HCT116 (cell line): ENCODE results near the gene RRAGD. TPM values are rescaled to one million over a fixed set of nuclear protein-coding genes. Genes with fewer than 3 reads are reported as not detected.
A peak's percentile ranks its signal among the peaks of the same experiment; 100 is the strongest.

ENCODE experiments used
- ATAC-seq: fragments of 200-7000 bp; cut with Tn5 transposase; 2 replicates; pipeline ENCODE4 v1.9.1; 2020; ENCODE audit warnings: mild to moderate bottlenecking, moderate library complexity
- BruUV-seq: library from RNA; stranded (reverse); fragments of 400-500 nt; replicated peaks from 2 replicates; lab custom pipeline; 2021; lab: Mats Ljungman, UMichigan
- CTCF ChIA-PET: fragments of 300-600 bp; sonication (Branson Sonifier 250); formaldehyde crosslinking; loops from one replicate; lab custom pipeline; 2021; ENCODE audit warnings: antibody characterized with exemption; lab: Charles Lee
- POLR2A ChIA-PET: fragments of 300-600, 350-600 bp; sonication (Branson Sonifier 250); formaldehyde crosslinking; loops from one replicate; lab custom pipeline; 2021; ENCODE audit warnings: antibody characterized with exemption; lab: Charles Lee
- RAD21 ChIA-PET, 2 experiments: fragments of 300-600 bp; sonication (Branson Sonifier 250); formaldehyde crosslinking; loops; one replicate each; lab custom pipeline; 2023; ENCODE audit warnings: low total read pairs in 2 of 2; ENCODE audit not compliant: uncharacterized antibody in 2 of 2, unreplicated experiment in 2 of 2, low non-redundant PET in 1 of 2; lab: Charles Lee
- DNase-seq: peaks from one replicate; pipeline ENCODE4 v3.0.0-alpha.2; 2010; ENCODE audit warnings: low read depth, low spot score
- H2AFZ ChIP-seq: fragments of 200-600 bp; shearing (Covaris generic), sonication (generic); 2 replicates; pipeline ENCODE4 v1.6.1; 2017; ENCODE audit warnings: low read depth, mixed run types, mixed read lengths, antibody characterized with exemption, low read length; ENCODE audit not compliant: poor library complexity, severe bottlenecking
- H3K27ac ChIP-seq: 2 replicates; pipeline ENCODE4 v1.5.1; 2012; ENCODE audit warnings: low read depth, low read length
- H3K27me3 ChIP-seq: fragments of 200-600 bp; sonication (generic); 2 replicates; pipeline ENCODE4 v1.6.1; 2016; ENCODE audit warnings: mixed run types, low read length, mixed read lengths; ENCODE audit not compliant: insufficient read depth
- H3K36me3 ChIP-seq, 2 experiments: fragments of 200-500 bp in 1 of 2; fragments of 200-600 bp in 1 of 2; sonication (Bioruptor generic) in 1 of 2; sonication (generic) in 1 of 2; 2 replicates each; pipeline versions ENCODE4 v1.5.1 to v1.6.1; 2014 to 2016; ENCODE audit warnings: low read length in 2 of 2, inconsistent platforms in 1 of 2, mixed read lengths in 1 of 2, mixed run types in 1 of 2; ENCODE audit not compliant: insufficient read depth in 2 of 2, control insufficient read depth in 1 of 2
- H3K4me1 ChIP-seq, 2 experiments: fragments of 200-600 bp in 1 of 2; sonication (generic) in 1 of 2; 2 replicates each; pipeline versions ENCODE4 v1.5.1 to v1.6.1; 2012 to 2017; ENCODE audit warnings: low read length in 2 of 2, inconsistent platforms in 1 of 2, mild to moderate bottlenecking in 1 of 2, mixed read lengths in 1 of 2, mixed run types in 1 of 2, moderate library complexity in 1 of 2; ENCODE audit not compliant: insufficient read depth in 2 of 2, control insufficient read depth in 1 of 2
- H3K4me2 ChIP-seq: fragments of 200-600 bp; sonication (generic); 2 replicates; pipeline ENCODE4 v1.6.1; 2017; ENCODE audit warnings: mixed run types, low read length, mixed read lengths
- H3K4me3 ChIP-seq, 2 experiments: fragments of 200-600 bp in 1 of 2; sonication (generic) in 1 of 2; replicated peaks in 1 of 2; 2 replicates each; pipeline ENCODE4 v1.5.1; 2011 to 2016; ENCODE audit warnings: low read length in 2 of 2, control low read depth in 1 of 2, low read depth in 1 of 2, mild to moderate bottlenecking in 1 of 2, mixed read lengths in 1 of 2, mixed run types in 1 of 2
- H3K79me2 ChIP-seq: fragments of 200-600 bp; sonication (generic); 2 replicates; pipeline ENCODE4 v1.6.1; 2017; ENCODE audit warnings: mild to moderate bottlenecking, mixed run types, low read length, moderate library complexity, mixed read lengths; ENCODE audit not compliant: insufficient read depth
- H3K9ac ChIP-seq: fragments of 200-600 bp; sonication (generic); 2 replicates; pipeline ENCODE4 v1.6.1; 2016; ENCODE audit warnings: low read length, mixed read lengths
- H3K9me2 ChIP-seq: fragments of 200-600 bp; sonication (generic), shearing (Covaris generic); 2 replicates; pipeline ENCODE4 v1.6.1; 2017; ENCODE audit warnings: mixed run types, mild to moderate bottlenecking, moderate library complexity; ENCODE audit not compliant: insufficient read depth
- H3K9me3 ChIP-seq, 2 experiments: fragments of 200-500 bp in 1 of 2; fragments of 200-600 bp in 1 of 2; sonication (Bioruptor generic) in 1 of 2; sonication (generic) in 1 of 2; 2 replicates each; pipeline ENCODE4 v1.6.1; 2014 to 2017; ENCODE audit warnings: low read length in 2 of 2, mixed read lengths in 2 of 2, inconsistent platforms in 1 of 2, low read depth in 1 of 2, mild to moderate bottlenecking in 1 of 2, mixed run types in 1 of 2, moderate library complexity in 1 of 2; ENCODE audit not compliant: control insufficient read depth in 1 of 2, insufficient read depth in 1 of 2
- H4K20me1 ChIP-seq: fragments of 200-600 bp; sonication (generic), shearing (Covaris generic); 2 replicates; pipeline ENCODE4 v1.6.1; 2017; ENCODE audit warnings: mixed run types, mild to moderate bottlenecking, moderate library complexity; ENCODE audit not compliant: insufficient read depth
- ATF3 ChIP-seq: IDR thresholded peaks from 2 replicates; pipeline ENCODE4 v1.6.1; 2012
- CEBPB ChIP-seq: IDR thresholded peaks from 2 replicates; pipeline ENCODE4 v1.6.1; 2012; ENCODE audit warnings: low read depth
- MAX ChIP-seq: IDR thresholded peaks from 2 replicates; pipeline ENCODE4 v1.6.1; 2012
- REST ChIP-seq: IDR thresholded peaks from 2 replicates; pipeline ENCODE4 v1.6.1; 2012; ENCODE audit warnings: low read depth
- SIN3A ChIP-seq: IDR thresholded peaks from 2 replicates; pipeline ENCODE4 v1.6.1; 2012; ENCODE audit warnings: low read depth
- SRF ChIP-seq: IDR thresholded peaks from 2 replicates; pipeline ENCODE4 v1.6.1; 2012; ENCODE audit warnings: low read depth
- ZFX ChIP-seq: fragments of 450-650 bp; IDR thresholded peaks from 2 replicates; pipeline ENCODE4 v1.6.1; 2017
- ZNF274 ChIP-seq: fragments of 200-500 bp; sonication (Bioruptor generic); IDR thresholded peaks from 2 replicates; pipeline ENCODE4 v1.6.1; 2014; ENCODE audit warnings: mild to moderate bottlenecking, low read depth, low read length, inconsistent platforms
- intact Hi-C: fragments of 100-400 bp; cut with micrococcal nuclease; formaldehyde crosslinking; loops from 2 replicates; pipeline ENCODE4 v1.10.0; 2022
- total RNA-seq: library from RNA; stranded (reverse); gene quantifications from one replicate; pipeline ENCODE4 v1.2.1, GENCODE V29; 2021; ENCODE audit not compliant: unreplicated experiment

Gene RRAGD
- total RNA-seq, 1 experiment from 2014 or later: 15.9 TPM

- TF ChIP-seq ATF3: no peak
- no peak for TF ChIP-seq MAX
- peak; percentile 100 for TF ChIP-seq ZFX
- TF ChIP-seq REST: no peak
- peak; percentile 46; the same call in 1 of the 2 replicates for TF ChIP-seq CEBPB
These were observed 59.6 kb downstream of the RRAGD start, which contains the start of gene UBE2J1 (continued) for GRCh38 chr6:89352278-89353117.

- no peaks in the 10 kb centered on the region for H3K9me3 ChIP-seq
- H3K4me3 ChIP-seq: peak overlapping the region; percentile 64 to 71
- TSS peak; percentile 61 for BruUV-seq
- DNase-seq: no peak
- intact Hi-C loops: loop anchor here (5.0 kb wide), 1 partner anchor 54 kb away; no protein-coding TSS in a partner anchor
- H3K4me2 ChIP-seq: peak overlapping the region; percentile 73
- peak overlapping the region; percentile 79; the same call in 1 of the 2 replicates for H3K27ac ChIP-seq
- TF ChIP-seq SIN3A (0 out of 2 replicates have a peak, but pooled peaks have one; percentile 19), SRF (no peak), ZNF274 (no peak)
- RAD21 ChIA-PET: no interaction called here
- peak overlapping the region; percentile 29 for H2AFZ ChIP-seq
- POLR2A ChIA-PET: interaction anchor here (1.0 kb wide), 2 partner anchors 10 to 53 kb away, joined by 3 read pairs; no protein-coding TSS in a partner anchor
- no peaks in the 10 kb centered on the region for H3K9me2 ChIP-seq
- H3K9ac ChIP-seq: peak overlapping the region; percentile 85
- H4K20me1 ChIP-seq: no peaks in the 10 kb centered on the region
- H3K36me3 ChIP-seq: no peaks in the 10 kb centered on the region
- H3K79me2 ChIP-seq: peaks cover 51% of the 10 kb centered on the region
- ATAC-seq: no peak
- H3K27me3 ChIP-seq: no peaks in the 10 kb centered on the region
- H3K4me1 ChIP-seq: peaks cover 14 to 25% of the 10 kb centered on the region in 2 experiments
- CTCF ChIA-PET: interaction anchor here (1.0 to 1.5 kb wide), 2 partner anchors 16 to 20 kb away, joined by 3 to 8 read pairs; no protein-coding TSS in a partner anchor
These were observed 60.3 kb downstream of the RRAGD start for GRCh38 chr6:89351671-89352277.
